GM21423 (cell line): ENCODE data around the gene ZNF493.
A peak's percentile ranks its signal among the peaks of the same experiment; 100 is the strongest.

Experiments used
- ATAC-seq: cut with Tn5 transposase; IDR thresholded peaks from one replicate; pipeline ENCODE4 v1.9.1; 2021; ENCODE audit warnings: mild to moderate bottlenecking, moderate library complexity; ENCODE audit not compliant: unreplicated experiment

Gene ZNF493

DNA sequence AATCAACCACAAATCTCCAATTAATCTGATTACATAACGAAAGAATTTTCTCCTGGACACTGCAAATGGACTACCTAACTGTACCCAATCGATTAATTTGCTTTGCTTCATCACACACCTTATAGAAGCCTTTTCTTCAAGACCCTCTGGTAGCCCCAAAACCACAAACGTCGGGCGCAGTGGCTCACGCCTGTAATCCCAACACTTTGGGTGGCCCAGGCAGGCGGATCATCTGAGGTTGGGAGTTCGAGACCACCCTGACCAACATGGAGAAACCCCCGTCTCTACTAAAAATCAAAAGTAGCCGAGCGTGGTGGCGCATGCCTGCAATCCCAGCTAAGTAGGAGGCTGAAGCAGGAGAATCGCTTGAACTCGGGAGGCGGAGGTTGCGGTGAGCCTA, 65.6 kb downstream of the ZNF493 start:
- no peak for ATAC-seq

DNA sequence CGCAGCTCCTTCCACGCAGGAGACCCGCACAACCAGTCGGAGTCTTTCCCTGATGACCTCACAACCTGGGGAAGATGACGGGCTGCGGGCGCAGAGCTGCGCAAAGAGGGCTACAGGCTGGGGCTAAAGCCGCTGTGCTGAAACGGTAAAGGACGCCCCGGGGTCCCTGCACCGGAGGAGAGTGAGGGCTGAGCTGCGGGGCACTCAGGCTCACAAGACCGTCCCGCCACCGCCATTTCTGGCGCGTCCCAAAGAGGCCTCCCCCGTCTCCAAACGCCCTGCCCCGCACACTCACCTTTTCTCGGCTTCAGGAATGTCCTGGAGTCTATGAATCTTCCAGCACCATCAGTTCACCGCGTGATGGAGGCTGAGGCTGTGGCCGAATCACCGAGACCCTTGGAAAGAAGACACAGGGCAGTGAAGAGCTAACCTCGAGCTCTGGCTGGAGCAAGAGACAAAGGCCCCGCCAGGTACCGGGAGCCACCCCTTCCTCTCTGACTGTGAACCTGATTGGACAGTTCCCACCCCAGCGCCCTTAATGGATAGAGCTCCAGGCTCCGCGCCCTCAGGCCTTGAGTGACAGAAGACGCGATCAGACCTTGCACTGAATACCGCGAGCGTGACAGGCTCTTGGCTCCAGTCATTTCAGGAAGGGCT, 66.6 kb downstream of the ZNF493 start:
- peak; percentile 98 for ATAC-seq

- ATAC-seq, result no peak
Measured at GRCh38 chr19:21466627-21467026, 69.7 kb downstream of the ZNF493 start.

DNA sequence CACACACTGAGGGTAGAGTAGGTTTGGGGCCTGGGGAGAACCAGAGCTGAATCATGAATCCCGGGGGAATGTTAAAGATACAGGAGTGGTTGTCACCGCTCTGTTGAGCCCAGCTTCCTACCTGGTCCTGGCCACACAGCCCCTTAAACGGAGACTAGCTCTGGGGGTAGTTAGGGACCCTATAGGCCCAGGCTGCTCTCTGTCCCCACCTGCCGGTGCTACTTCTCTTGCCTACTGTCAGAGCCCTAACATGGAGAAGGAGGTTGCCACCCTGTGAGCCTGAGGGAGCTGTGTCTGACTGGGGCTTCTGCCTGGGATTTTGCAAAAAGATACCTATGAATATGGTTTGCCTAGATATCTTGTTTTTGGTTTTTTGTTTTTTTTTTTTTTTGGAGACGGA, 71.9 kb downstream of the ZNF493 start:
- no peak for ATAC-seq

GRCh38 chr19:21472507-21472906, 75.6 kb downstream of the ZNF493 start:
- ATAC-seq, result no peak

DNA sequence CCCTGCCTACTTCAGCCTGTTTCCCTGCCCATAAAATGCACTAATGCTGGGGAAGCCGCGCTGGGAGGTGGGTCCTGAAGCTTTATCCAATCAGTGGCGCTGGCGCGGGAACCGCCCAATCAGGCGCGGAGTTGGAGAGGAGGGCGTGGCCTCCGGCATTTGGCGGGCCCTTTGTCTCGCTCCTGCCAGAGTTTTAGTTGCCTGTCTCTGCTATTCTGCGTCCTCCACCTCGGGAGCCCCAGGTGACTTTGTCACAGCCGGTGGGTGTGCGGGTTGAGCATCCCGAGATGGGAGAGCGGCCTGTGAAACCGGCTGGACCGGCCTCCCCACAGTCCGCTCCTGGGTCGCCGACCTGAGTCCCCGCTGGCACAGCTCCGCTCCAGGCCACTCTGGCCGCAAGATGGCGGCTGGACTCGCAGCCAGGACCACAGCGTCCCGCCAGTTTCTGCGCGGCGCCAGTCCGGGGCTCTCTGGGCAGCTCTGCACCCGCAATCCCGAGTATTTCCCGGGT, 77.8 kb downstream of the ZNF493 start:
- ATAC-seq, result peak; percentile 87
